Measurements from ENCODE around the gene NTM. TPM values are rescaled to one million over a fixed set of nuclear protein-coding genes. Genes with fewer than 3 reads are reported as not detected.
"Not testable (repeated sequence)": the region's sequence is repeated elsewhere in the genome, so short reads cannot be mapped to it uniquely, and the experiment has no call there.

The NTM gene
- total RNA-seq, 2 experiments from 2014 or later = not detected

DNA sequence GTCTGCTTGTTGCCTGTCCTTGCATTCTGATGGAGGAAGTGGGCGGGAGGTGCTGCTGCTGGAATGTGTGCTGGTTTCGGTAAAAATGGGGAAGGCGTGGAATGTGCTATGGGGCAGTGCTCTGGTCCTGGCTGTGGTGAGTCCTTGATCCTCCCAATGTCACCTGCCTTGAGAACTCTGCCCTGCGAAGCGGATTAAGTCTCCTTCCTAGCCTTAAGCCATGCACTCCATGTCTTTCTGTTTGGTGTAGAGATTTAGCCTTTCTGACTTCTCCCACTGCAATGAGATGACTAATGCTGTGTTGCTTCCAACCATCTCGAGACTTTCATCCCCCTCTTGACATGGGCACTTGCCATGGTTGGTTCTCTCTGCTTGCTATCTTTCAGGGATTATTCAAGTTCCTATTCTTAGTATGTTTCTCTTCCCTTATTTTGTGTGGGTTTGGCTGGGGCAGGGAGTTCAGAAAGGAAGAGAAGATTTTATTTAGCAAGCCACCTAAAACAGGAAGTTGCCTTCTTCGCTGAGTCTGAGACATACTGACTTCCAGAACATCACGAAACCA, 687.9 kb downstream of the NTM start:
- H3K27ac Mint-ChIP-seq = no peak overlapping the region
- no peaks in the 10 kb centered on the region for H3K27me3 Mint-ChIP-seq
- no peaks in the 10 kb centered on the region for H3K4me1 Mint-ChIP-seq
- CTCF ChIA-PET = no interaction called here
- no peak for DNase-seq
- no peak overlapping the region for H3K4me3 Mint-ChIP-seq
- POLR2A ChIA-PET = no interaction called here
- H3K9me3 Mint-ChIP-seq = no peaks in the 10 kb centered on the region
- H3K36me3 Mint-ChIP-seq (ENCODE audit: low read depth) = no peaks in the 10 kb centered on the region

DNA sequence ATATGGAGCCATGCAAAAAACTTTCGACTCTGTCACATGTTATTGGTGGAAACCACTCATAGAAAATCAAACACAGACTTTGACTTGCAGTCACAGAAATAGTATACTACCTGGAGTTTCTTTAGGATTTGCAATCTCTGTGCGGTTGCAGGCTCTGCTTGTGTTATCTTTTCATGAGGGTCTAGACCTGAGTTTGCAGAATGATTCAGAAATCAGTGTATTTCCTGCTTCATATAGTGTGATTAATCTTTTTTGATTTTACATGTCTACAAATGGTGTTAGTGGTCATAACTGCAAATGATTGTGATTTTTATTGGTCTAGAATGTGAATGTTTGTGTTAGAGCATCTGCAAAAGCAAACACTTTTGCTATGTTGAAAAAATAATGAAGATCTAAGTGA, 690.2 kb downstream of the NTM start:
- H3K36me3 Mint-ChIP-seq (ENCODE audit: low read depth) = no peaks in the 10 kb centered on the region
- no peaks in the 10 kb centered on the region for H3K9me3 Mint-ChIP-seq
- no peak overlapping the region for H3K27ac Mint-ChIP-seq
- POLR2A ChIA-PET = no interaction called here
- no peak for DNase-seq
- H3K4me1 Mint-ChIP-seq = no peaks in the 10 kb centered on the region
- no peaks in the 10 kb centered on the region for H3K27me3 Mint-ChIP-seq
- no peak overlapping the region for H3K4me3 Mint-ChIP-seq
- CTCF ChIA-PET = no interaction called here

DNA sequence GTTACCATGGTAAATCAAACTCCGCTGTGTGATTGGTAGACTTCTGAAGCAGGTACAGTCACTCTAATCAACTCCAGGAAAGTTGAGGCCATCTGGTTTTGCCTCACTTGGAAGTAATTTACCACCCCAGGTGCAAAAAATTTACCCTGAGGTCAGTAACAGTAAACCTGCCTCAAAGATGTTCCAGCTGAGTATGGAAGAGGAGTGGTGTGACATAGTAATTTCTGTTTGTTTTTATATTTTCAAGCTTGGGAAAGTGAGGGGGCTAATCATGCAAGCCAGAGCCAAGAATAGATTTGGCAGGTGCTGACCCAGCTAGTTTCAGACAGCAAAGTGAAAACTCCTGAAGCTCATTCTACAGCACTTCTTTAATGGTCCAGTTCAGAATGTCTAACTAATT, 691.6 kb downstream of the NTM start:
- H3K27ac Mint-ChIP-seq = no peak overlapping the region
- no peak for DNase-seq
- CTCF ChIA-PET = interaction anchor here (0.5 kb wide), 1 partner anchor 370 kb away, joined by 3 read pairs; no protein-coding TSS in a partner anchor
- H3K27me3 Mint-ChIP-seq = no peaks in the 10 kb centered on the region
- H3K4me3 Mint-ChIP-seq = no peak overlapping the region
- no peaks in the 10 kb centered on the region for H3K4me1 Mint-ChIP-seq
- H3K36me3 Mint-ChIP-seq (ENCODE audit: low read depth) = no peaks in the 10 kb centered on the region
- POLR2A ChIA-PET = no interaction called here
- H3K9me3 Mint-ChIP-seq = peaks cover 3% of the 10 kb centered on the region

DNA sequence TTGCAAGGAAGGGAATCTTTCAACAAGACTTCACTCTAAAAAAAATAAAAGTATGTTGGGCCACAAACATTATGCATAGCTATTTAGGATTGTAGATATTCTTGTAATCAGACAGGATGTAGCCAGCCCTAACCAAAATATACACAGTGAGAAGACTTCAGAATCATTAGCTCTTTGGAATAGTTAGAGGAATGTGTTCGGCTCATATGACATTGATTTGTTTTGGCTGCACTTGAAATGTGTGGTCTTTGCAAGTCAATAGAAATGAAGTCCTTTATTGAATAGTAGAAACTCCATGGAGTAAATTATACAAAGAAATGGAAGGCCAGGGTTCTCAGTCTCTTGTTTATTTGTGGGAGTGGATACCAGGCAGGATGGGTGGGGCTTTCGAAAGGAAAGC, 692.1 kb downstream of the NTM start:
- Mint-ChIP-seq H3K27ac (no peak overlapping the region), H3K9me3 (peaks cover 6% of the 10 kb centered on the region), H3K36me3 (ENCODE audit: low read depth) (no peaks in the 10 kb centered on the region), H3K27me3 (no peaks in the 10 kb centered on the region), H3K4me1 (no peaks in the 10 kb centered on the region), H3K4me3 (no peak overlapping the region)
- POLR2A ChIA-PET = no interaction called here
- CTCF ChIA-PET = interaction anchor here (0.5 kb wide), 1 partner anchor 371 kb away, joined by 3 read pairs; no protein-coding TSS in a partner anchor
- DNase-seq = no peak

DNA sequence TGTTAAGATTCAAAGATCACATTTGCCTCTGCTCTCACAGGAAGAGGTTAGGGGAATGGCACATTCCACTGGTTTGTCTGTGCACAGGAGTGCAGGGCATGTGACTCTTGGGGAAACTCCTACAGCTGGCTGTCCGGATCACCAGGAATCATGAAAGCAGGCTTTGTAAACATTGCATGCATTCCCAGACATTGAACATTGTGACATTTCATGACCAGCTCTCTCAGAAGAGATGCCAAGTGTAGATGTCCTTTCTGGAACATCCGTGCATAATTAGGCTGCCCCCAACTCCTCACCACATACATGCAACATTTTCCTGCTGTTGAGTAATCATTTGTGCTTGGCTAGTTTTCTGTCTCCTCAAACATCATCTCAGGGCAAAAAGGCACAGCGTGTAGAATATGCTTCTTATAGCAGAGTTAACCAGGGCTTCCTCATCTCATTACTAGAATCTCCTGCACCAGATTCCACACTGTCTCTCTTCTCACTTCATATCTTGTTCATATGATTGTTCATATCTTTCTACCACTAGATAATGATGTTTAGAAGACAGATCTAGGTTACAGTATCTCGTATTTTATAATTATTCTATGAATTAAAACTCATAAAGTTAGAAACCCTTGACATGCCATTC, 694.7 kb downstream of the NTM start:
- no peak overlapping the region for H3K4me3 Mint-ChIP-seq
- no peak overlapping the region for H3K27ac Mint-ChIP-seq
- DNase-seq = no peak
- H3K9me3 Mint-ChIP-seq = peaks cover 10% of the 10 kb centered on the region
- no peaks in the 10 kb centered on the region for H3K27me3 Mint-ChIP-seq
- ChIA-PET CTCF (no interaction called here), POLR2A (no interaction called here)
- H3K36me3 Mint-ChIP-seq (ENCODE audit: low read depth) = no peaks in the 10 kb centered on the region
- H3K4me1 Mint-ChIP-seq = no peaks in the 10 kb centered on the region

DNA sequence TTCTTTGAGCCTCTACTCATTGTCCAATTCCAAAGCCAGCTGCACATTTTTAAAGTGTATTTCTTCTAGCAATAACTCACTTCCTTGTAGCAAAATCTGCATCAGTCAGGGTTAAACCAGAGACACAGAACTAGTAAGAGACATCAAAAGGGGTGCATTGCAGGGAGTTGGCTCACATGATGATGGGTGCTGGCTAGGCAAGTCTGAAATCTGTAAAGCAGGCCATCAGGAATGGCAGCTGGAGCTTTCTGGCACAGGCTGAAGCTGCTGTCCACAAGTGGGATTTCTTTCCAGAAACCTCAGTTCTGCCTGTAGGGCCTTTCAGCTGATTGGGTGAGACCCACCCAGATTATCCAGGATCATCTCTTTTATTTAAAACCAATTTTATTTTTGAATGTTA, 698.1 kb downstream of the NTM start:
- Mint-ChIP-seq H3K4me1 (no peaks in the 10 kb centered on the region), H3K4me3 (no peak overlapping the region), H3K36me3 (ENCODE audit: low read depth) (no peaks in the 10 kb centered on the region), H3K27me3 (no peaks in the 10 kb centered on the region), H3K9me3 (peaks cover 14% of the 10 kb centered on the region), H3K27ac (no peak overlapping the region)
- POLR2A ChIA-PET = no interaction called here
- CTCF ChIA-PET = no interaction called here
- no peak for DNase-seq

DNA sequence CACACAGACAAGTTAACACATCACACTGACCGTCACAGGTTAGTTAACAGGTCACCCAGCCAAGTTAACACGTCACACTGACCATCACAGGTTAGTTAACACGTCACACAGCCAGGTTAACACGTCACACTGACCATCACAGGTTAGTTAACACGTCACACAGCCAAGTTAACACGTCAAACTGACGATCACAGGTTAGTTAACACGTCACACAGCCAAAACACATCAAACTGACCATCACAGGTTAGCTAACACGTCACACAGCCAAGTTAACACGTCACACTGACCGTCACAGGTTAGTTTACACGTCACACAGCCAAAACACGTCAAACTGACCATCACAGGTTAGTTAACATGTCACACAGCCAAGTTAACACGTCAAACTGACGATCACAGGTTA, 699.2 kb downstream of the NTM start:
- peaks cover 14% of the 10 kb centered on the region for H3K9me3 Mint-ChIP-seq
- POLR2A ChIA-PET; H3K27ac Mint-ChIP-seq; CTCF ChIA-PET; H3K4me1 Mint-ChIP-seq; DNase-seq; H3K36me3 Mint-ChIP-seq (ENCODE audit: low read depth); H3K27me3 Mint-ChIP-seq; H3K4me3 Mint-ChIP-seq: not testable (repeated sequence)

DNA sequence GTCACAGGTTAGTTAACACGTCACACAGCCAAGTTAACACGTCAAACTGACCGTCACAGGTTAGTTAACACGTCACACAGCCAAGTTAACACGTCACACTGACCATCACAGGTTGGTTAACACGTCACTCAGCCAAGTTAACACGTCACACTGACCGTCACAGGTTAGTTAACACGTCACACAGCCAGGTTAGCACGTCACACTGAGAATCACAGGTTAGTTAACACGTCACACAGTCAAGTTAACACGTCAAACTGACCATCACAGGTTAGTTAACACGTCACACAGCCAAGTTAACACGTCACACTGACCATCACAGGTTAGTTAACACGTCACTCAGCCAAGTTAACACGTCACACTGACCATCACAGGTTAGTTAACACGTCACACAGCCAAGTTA, 700.5 kb downstream of the NTM start:
- H3K27me3 Mint-ChIP-seq; POLR2A ChIA-PET; H3K36me3 Mint-ChIP-seq (ENCODE audit: low read depth); H3K4me1 Mint-ChIP-seq; CTCF ChIA-PET; H3K27ac Mint-ChIP-seq; H3K4me3 Mint-ChIP-seq; DNase-seq: not testable (repeated sequence)
- H3K9me3 Mint-ChIP-seq = peaks cover 14% of the 10 kb centered on the region

DNA sequence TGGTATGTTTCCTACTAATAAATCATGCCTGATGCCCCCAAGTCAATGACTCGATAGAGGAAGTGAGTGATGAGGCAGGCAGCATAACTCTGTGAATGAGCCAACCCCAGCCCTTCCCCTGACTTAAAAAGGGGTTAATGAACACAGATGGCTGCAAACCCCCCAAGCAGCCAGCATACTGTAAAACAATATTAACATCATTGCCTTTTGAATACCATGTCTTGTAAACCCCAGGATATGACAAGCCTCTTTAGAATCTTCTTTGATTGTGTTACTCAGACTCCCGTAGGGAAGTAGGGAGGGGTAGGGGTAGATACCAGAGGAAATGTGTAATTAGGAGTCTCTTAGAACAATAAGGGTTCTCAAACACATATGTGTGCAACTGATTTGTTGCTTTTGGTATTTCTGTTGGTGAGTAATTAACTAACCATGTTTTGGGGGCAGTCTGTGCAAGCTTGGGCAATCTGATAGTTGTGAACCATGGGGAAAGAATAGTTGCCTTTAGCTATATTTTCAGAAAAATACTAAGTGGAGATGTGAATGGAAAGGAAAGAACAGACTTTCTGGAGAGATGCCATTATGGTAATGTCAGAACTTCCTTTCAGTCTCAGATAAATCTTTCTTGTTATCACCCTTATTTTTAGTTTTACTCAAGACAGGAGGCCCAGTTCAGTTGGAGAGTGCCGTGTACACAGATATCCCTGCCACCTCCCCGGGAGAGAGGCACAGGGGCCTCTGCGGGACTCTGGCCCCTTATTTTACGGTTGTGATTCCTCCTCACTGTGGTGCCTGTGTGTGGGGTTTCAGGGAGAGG, 701.8 kb downstream of the NTM start:
- no peak overlapping the region for H3K4me3 Mint-ChIP-seq
- no peaks in the 10 kb centered on the region for H3K36me3 Mint-ChIP-seq (ENCODE audit: low read depth)
- peaks cover 10% of the 10 kb centered on the region for H3K9me3 Mint-ChIP-seq
- ChIA-PET POLR2A (no interaction called here), CTCF (no interaction called here)
- H3K27ac Mint-ChIP-seq = no peak overlapping the region
- H3K27me3 Mint-ChIP-seq = no peaks in the 10 kb centered on the region
- no peak for DNase-seq
- H3K4me1 Mint-ChIP-seq = no peaks in the 10 kb centered on the region

DNA sequence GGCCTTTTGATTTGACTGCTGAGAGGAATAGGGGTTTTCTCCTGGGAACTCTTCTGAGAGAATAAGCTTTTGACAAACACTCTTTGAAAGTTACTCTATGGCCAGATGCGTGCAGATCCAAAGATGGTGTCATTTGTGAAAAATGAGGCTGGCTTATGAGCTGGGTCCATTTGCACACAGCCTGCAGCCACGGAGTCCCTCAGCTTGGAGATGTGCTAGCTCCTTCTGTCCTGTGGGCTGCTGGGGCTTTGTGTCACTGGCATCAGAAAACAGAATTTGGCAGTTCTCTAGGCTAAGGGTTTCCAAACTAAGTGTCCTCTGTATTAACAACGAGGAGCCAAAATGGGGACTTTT, 702.4 kb downstream of the NTM start:
- no peak for DNase-seq
- Mint-ChIP-seq H3K4me1 (no peaks in the 10 kb centered on the region), H3K9me3 (peaks cover 9% of the 10 kb centered on the region), H3K4me3 (no peak overlapping the region), H3K27me3 (no peaks in the 10 kb centered on the region), H3K36me3 (ENCODE audit: low read depth) (no peaks in the 10 kb centered on the region), H3K27ac (no peak overlapping the region)
- ChIA-PET POLR2A (no interaction called here), CTCF (no interaction called here)

DNA sequence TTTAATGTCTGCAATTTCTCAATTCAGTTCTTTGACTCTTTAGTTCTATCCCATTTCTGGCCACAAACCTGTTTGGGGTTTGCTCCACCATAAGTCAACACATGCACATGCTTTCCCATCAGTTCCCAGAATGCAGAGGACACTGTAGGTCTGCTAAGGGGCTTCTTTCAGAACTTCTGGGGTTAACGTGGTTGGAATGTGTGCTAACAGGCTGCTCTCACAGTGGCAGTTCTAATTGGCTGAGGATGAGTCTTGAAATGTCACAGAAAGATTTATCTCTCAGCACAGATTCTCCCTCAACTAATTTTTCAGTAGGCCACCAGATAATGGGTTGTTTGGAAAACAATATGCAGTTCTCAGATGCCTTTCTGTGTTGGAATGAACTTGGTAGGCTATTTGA, 703.4 kb downstream of the NTM start:
- no peak for DNase-seq
- peaks cover 9% of the 10 kb centered on the region for H3K9me3 Mint-ChIP-seq
- CTCF ChIA-PET = no interaction called here
- H3K4me3 Mint-ChIP-seq = no peak overlapping the region
- POLR2A ChIA-PET = no interaction called here
- no peaks in the 10 kb centered on the region for H3K36me3 Mint-ChIP-seq (ENCODE audit: low read depth)
- H3K27me3 Mint-ChIP-seq = no peaks in the 10 kb centered on the region
- no peak overlapping the region for H3K27ac Mint-ChIP-seq
- no peaks in the 10 kb centered on the region for H3K4me1 Mint-ChIP-seq

DNA sequence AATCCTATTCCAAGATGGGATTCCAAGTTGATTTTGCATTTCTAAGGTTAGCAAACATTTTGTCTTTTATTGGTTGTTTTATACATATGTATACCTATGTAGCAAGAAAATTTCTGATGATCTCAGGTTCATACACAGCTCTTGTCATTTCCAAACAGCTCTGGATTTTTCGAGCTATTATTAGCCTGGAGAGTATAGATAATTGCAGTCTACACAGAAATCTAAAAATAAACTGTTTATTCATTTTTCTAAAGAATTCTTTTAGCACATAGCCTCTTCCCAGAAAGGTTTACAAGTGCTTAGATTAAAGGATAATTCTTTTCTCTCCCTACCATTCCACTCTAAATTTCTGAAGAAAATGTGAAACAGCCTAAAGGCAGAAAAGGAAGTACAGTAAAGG, 705.0 kb downstream of the NTM start:
- ChIA-PET POLR2A (no interaction called here), CTCF (no interaction called here)
- Mint-ChIP-seq H3K27me3 (no peaks in the 10 kb centered on the region), H3K9me3 (peaks cover 5% of the 10 kb centered on the region), H3K4me3 (no peak overlapping the region), H3K36me3 (ENCODE audit: low read depth) (no peaks in the 10 kb centered on the region), H3K27ac (no peak overlapping the region), H3K4me1 (no peaks in the 10 kb centered on the region)
- no peak for DNase-seq

DNA sequence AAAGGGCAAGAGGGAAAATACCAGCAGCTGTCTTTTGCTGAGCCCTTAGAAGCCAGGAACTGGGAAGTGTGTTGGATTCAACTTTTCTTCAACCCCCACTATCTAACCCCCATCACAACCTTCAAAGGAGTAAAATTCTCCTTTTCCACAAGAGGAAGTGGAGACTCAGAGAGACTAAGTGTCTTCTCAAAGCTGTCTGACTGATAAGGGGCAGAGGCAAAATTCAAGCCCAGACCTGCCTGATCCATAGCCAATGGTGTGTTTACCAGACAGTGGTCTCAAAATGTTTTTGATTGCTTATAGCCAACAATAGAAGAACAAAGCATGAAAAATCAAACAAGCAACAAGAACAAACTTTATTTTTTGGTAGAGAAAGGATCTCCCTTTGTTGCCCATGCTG, 707.0 kb downstream of the NTM start:
- CTCF ChIA-PET = no interaction called here
- no peak overlapping the region for H3K4me3 Mint-ChIP-seq
- DNase-seq = no peak
- H3K9me3 Mint-ChIP-seq = peaks cover 2% of the 10 kb centered on the region
- no peak overlapping the region for H3K27ac Mint-ChIP-seq
- H3K4me1 Mint-ChIP-seq = no peaks in the 10 kb centered on the region
- POLR2A ChIA-PET = no interaction called here
- H3K27me3 Mint-ChIP-seq = no peaks in the 10 kb centered on the region
- no peaks in the 10 kb centered on the region for H3K36me3 Mint-ChIP-seq (ENCODE audit: low read depth)
